NCI-H460 (cell line): ENCODE data around the gene NRG2. TPM values are rescaled to one million over a fixed set of nuclear protein-coding genes. Genes with fewer than 3 reads are reported as not detected.

Experiments used
- DNase-seq: peaks from one replicate; pipeline ENCODE4 v3.0.0-alpha.2; 2016; ENCODE audit warnings: low read depth; ENCODE audit errors: extremely low read depth
- total RNA-seq: library from RNA; depleted of rRNA; stranded (reverse); fragments of >200 nt; shearing (Covaris generic); gene quantifications from 2 replicates; pipeline ENCODE4 v1.2.3, GENCODE V29; 2014

The NRG2 gene
- total RNA-seq, 1 experiment from 2014 or later: 3.9 TPM

GRCh38 chr5:139911425-139912120 is 131.5 kb downstream of the NRG2 start:
- DNase-seq: no peak

- DNase-seq: no peak
Observed at GRCh38 chr5:139910901-139911300, 132.2 kb downstream of the NRG2 start.

GRCh38 chr5:139910036-139910435 is 133.1 kb downstream of the NRG2 start:
- no peak for DNase-seq

GRCh38 chr5:139908749-139909148 is 134.3 kb downstream of the NRG2 start:
- DNase-seq: no peak

- no peak for DNase-seq
Observed at GRCh38 chr5:139906661-139907060, 136.4 kb downstream of the NRG2 start.

GRCh38 chr5:139904816-139905661 is 138.1 kb downstream of the NRG2 start:
- DNase-seq: no peak

- DNase-seq: no peak
Observed at GRCh38 chr5:139904566-139904815, 138.6 kb downstream of the NRG2 start.

GRCh38 chr5:139903795-139904565 is 139.1 kb downstream of the NRG2 start:
- DNase-seq: no peak

GRCh38 chr5:139903450-139903794 is 139.7 kb downstream of the NRG2 start:
- DNase-seq: no peak

- DNase-seq: no peak
Observed at GRCh38 chr5:139901986-139902385, 141.1 kb downstream of the NRG2 start.

- DNase-seq: no peak
Observed at GRCh38 chr5:139901251-139901575, 141.9 kb downstream of the NRG2 start.

GRCh38 chr5:139900546-139901250 is 142.4 kb downstream of the NRG2 start:
- no peak for DNase-seq

GRCh38 chr5:139898981-139899380 is 144.1 kb downstream of the NRG2 start:
- no peak for DNase-seq

- DNase-seq: no peak
Observed at GRCh38 chr5:139897982-139898381, 145.1 kb downstream of the NRG2 start.

GRCh38 chr5:139897342-139897741 is 145.8 kb downstream of the NRG2 start:
- no peak for DNase-seq

GRCh38 chr5:139896718-139897117 is 146.4 kb downstream of the NRG2 start:
- DNase-seq: no peak

GRCh38 chr5:139895647-139896046 is 147.5 kb downstream of the NRG2 start:
- no peak for DNase-seq

- DNase-seq: no peak
Observed at GRCh38 chr5:139895046-139895445, 148.1 kb downstream of the NRG2 start.

GRCh38 chr5:139893873-139894272 is 149.2 kb downstream of the NRG2 start:
- no peak for DNase-seq

- no peak for DNase-seq
Observed at GRCh38 chr5:139889410-139889809, 153.7 kb downstream of the NRG2 start.

- no peak for DNase-seq
Observed at GRCh38 chr5:139888370-139888769, 154.7 kb downstream of the NRG2 start.
